Adrenal gland (tissue), 12 donors: Measurements from ENCODE around the gene SYT14. TPM values are rescaled to one million over a fixed set of nuclear protein-coding genes. Genes with fewer than 3 reads are reported as not detected.

Experiments
- DNase-seq, 7 donors: peaks; one replicate each; pipeline ENCODE4 v3.0.0-alpha.2; 2019 to 2020
- H3K27ac ChIP-seq, 5 donors: fragments of 200-600 bp; sonication (generic) in 4 of 5; 1 replicate in 3 of 5; 2 replicates in 2 of 5; pipeline versions ENCODE4 v1.5.1 to v1.8.0; 2016 to 2020; ENCODE audit warnings: mild to moderate bottlenecking in 1 of 5
- H3K27me3 ChIP-seq: fragments of 200-600 bp; 2 replicates; pipeline ENCODE4 v1.8.0; 2021
- H3K36me3 ChIP-seq, 2 donors: fragments of 200-600 bp; replicated peaks in 1 of 2; 1 replicate in 1 of 2; 2 replicates in 1 of 2; pipeline versions ENCODE4 v1.5.1 to v1.8.0; 2018 to 2022
- H3K4me1 ChIP-seq, 2 donors: fragments of 200-600 bp; replicated peaks in 1 of 2; 1 replicate in 1 of 2; 2 replicates in 1 of 2; pipeline versions ENCODE4 v1.5.1 to v1.8.0; 2018 to 2021
- H3K4me3 ChIP-seq, 4 donors: fragments of 200-600 bp; sonication (generic) in 3 of 4; one replicate each; pipeline ENCODE4 v1.5.1; 2016 to 2018
- H3K9me3 ChIP-seq, 3 donors: fragments of 200-600 bp; sonication (generic) in 1 of 3; replicated peaks in 1 of 3; 1 replicate in 2 of 3; 2 replicates in 1 of 3; pipeline versions ENCODE4 v1.5.1 to v1.8.0; 2016 to 2021
- CTCF ChIP-seq, 6 experiments: fragments of 450-650 bp in 4 of 6; fragments of 200-600 bp in 2 of 6; sonication (generic) in 1 of 6; IDR thresholded peaks; 1 replicate in 5 of 6; 2 replicates in 1 of 6; pipeline versions ENCODE4 v1.5.1 to v1.8.0; 2016 to 2021; ENCODE audit warnings: antibody characterized with exemption in 6 of 6, mild to moderate bottlenecking in 2 of 6, moderate library complexity in 1 of 6
- POLR2A ChIP-seq, 2 donors: fragments of 450-650 bp; IDR thresholded peaks; one replicate each; pipeline ENCODE4 v1.6.1; 2017; ENCODE audit warnings: antibody characterized with exemption in 2 of 2, mild to moderate bottlenecking in 2 of 2, moderate library complexity in 1 of 2
- WGBS, 4 donors: extraction: QIAGEN DNeasy Blood & Tissue Kit in 2 of 4; methylation state at CpG; one replicate each; pipeline versions ENCODE4 v1.1.5 to v1.1.7; 2013 to 2017; 5-methylcytosine and 5-hydroxymethylcytosine counted together
- intact Hi-C, 2 donors: fragments of 100-400 bp; cut with DNase I; formaldehyde crosslinking; loops; one replicate each; pipeline versions ENCODE4 v1.14.1 to v1.15.0; 2022 to 2023
- polyA plus RNA-seq, 3 donors: library from polyadenylated mRNA; stranded (reverse); fragments of 200-250 nt in 2 of 3; fragments of 350-450 nt in 1 of 3; fragmentation: Illumina TruSeq in 1 of 3; extraction: RNeasy Lipid Tissue Mini Kit (QIAGEN cat#74804) in 1 of 3; gene quantifications; one replicate each; pipeline ENCODE4 v1.2.3, GENCODE V29; 2013 to 2014
- total RNA-seq, 9 donors: library from RNA; depleted of rRNA in 4 of 9; stranded (reverse); fragments of >200 nt in 4 of 9; fragments of 120-200 nt in 1 of 9; fragmentation: NEBNext Ultra II Directional in 1 of 9; extraction: Animal tissue kit (Norgen Biotek cat#: 25700) in 1 of 9; gene quantifications; one replicate each; pipeline versions ENCODE4 v1.1.0 to v1.2.4, GENCODE V29; 2013 to 2023
- donor health status: healthy with polysubstance abuse.
- donor health status: Bipolar disorder and iron deficiency.
- donor health status: DM: yes; HTN: yes; CAD: no.
- donor health status: DM: no; HTN: no; CAD: no.
- donor health status: DM: no; HTN: no; CAD: no.
- donor health status: DM: yes; HTN: yes; CAD: no.

SYT14 gene
- total and polyA plus RNA-seq, 12 donors: 0.57 to 8.1 (median 3.5) TPM

- Histone ChIP-seq H3K4me3 (no peak overlapping the region), H3K36me3 (no peaks in the 10 kb centered on the region), H3K9me3 (no peaks in the 10 kb centered on the region), H3K27ac (no peak overlapping the region), H3K4me1 (no peaks in the 10 kb centered on the region), H3K27me3 (peaks cover 3% of the 10 kb centered on the region)
- WGBS, 4 donors: 64 to 84% (median 76%) methylated on average over 2 of the region's 2 CpGs
- no peak for DNase-seq
- intact Hi-C loops: no loop called here
- no peak for TF ChIP-seq CTCF (IDR thresholded peaks at IDR 0.05)
- no peak for TF ChIP-seq POLR2A (IDR thresholded peaks at IDR 0.05)
These were observed 269.8 kb downstream of the SYT14 start for GRCh38 chr1:210207597-210208450.

- no peaks in the 10 kb centered on the region for H3K4me1 ChIP-seq
- H3K9me3 ChIP-seq: no peaks in the 10 kb centered on the region
- intact Hi-C loops: no loop called here
- no peaks in the 10 kb centered on the region for H3K36me3 ChIP-seq
- no peak for DNase-seq
- H3K27me3 ChIP-seq: peaks cover 5% of the 10 kb centered on the region
- 72 to 78% (median 74%) methylated on average over 8 of the region's 8 CpGs for WGBS, 4 donors
- H3K4me3 ChIP-seq: no peak overlapping the region
- H3K27ac ChIP-seq: no peak overlapping the region
- TF ChIP-seq POLR2A (IDR thresholded peaks at IDR 0.05) (no peak), CTCF (IDR thresholded peaks at IDR 0.05) (no peak)
These were observed 275.3 kb downstream of the SYT14 start for GRCh38 chr1:210213335-210213734.

DNA sequence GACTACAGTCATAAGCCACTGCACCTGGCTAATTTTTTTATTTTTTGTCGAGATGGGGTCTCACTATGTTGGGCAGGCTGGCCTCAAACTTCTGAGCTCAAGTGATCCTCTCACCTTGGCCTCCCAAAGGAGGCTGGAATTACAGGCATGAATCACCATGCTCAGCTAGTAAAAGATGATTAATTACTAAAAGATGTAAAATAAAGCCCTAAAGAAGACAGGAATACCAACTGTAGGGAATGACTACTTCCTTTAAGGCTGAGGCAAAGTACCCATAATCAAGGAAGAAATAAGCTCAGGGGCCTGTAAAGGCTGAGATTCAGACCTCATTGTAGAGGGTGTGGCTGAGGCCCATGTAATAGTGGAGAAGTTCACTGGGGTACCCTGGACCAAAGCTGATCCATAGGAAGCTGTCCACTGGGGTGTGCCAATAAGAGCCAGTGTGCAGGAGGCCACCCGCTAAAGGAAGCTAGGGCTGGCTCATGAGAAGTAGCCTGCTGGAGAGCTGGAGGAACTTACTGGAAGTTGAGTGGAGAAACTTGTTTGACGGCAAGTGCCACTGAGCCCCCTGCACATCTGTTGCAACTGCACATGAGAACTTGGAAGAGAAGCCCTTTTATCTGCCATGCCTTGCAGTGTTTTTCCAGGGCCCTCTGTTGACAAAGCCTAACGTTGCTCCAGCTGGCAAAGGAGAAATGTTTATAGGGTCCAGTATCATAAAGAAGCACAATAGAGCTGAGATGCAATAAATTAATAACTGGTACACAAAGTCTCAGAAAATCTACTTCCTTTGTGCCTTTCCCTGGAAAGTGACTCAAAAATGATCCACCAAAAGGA, 276.8 kb downstream of the SYT14 start:
- intact Hi-C loops: no loop called here
- no peak for DNase-seq
- peaks cover 5% of the 10 kb centered on the region for H3K27me3 ChIP-seq
- H3K4me1 ChIP-seq: no peaks in the 10 kb centered on the region
- no peak overlapping the region for H3K4me3 ChIP-seq
- WGBS, 4 donors: 66 to 72% (median 69%) methylated on average over 4 of the region's 4 CpGs
- TF ChIP-seq CTCF (IDR thresholded peaks at IDR 0.05) (no peak), POLR2A (IDR thresholded peaks at IDR 0.05) (no peak)
- no peaks in the 10 kb centered on the region for H3K36me3 ChIP-seq
- H3K27ac ChIP-seq: no peak overlapping the region
- H3K9me3 ChIP-seq: no peaks in the 10 kb centered on the region

GRCh38 chr1:210217482-210217881, 279.5 kb downstream of the SYT14 start:
- no peaks in the 10 kb centered on the region for H3K4me1 ChIP-seq
- intact Hi-C loops: no loop called here
- H3K36me3 ChIP-seq: no peaks in the 10 kb centered on the region
- no peak for DNase-seq
- no peak overlapping the region for H3K4me3 ChIP-seq
- TF ChIP-seq CTCF (IDR thresholded peaks at IDR 0.05) (no peak), POLR2A (IDR thresholded peaks at IDR 0.05) (no peak)
- 80 to 87% (median 83%) methylated on average over 5 of the region's 5 CpGs for WGBS, 4 donors
- H3K27ac ChIP-seq: no peak overlapping the region
- H3K27me3 ChIP-seq: peaks cover 9% of the 10 kb centered on the region
- H3K9me3 ChIP-seq: no peaks in the 10 kb centered on the region
